Hepatocyte (in vitro differentiated cells): ENCODE measurements around the gene RHOT1.
"Not testable (repeated sequence)": the region's sequence is repeated elsewhere in the genome, so short reads cannot be mapped to it uniquely, and the experiment has no call there.

ENCODE experiments used
- EZH2 ChIP-seq: fragments of 200-600 bp; sonication (generic); IDR thresholded peaks from 2 replicates; pipeline ENCODE4 v1.6.1; 2016; ENCODE audit warnings: antibody characterized with exemption, mild to moderate bottlenecking, borderline replicate concordance
- EZH2phosphoT487 ChIP-seq: fragments of 200-600 bp; sonication (generic); IDR thresholded peaks from one replicate; pipeline ENCODE4 v1.6.1; 2018; ENCODE audit warnings: antibody characterized with exemption, mild to moderate bottlenecking, low read depth, moderate library complexity; ENCODE audit not compliant: unreplicated experiment, severe bottlenecking
- TF ChIP-seq, protein P1 (sequence below): fragments of 200-600 bp; sonication (generic); IDR thresholded peaks from 2 replicates; pipeline ENCODE4 v1.5.1; 2016; ENCODE audit warnings: antibody characterized with exemption, mild to moderate bottlenecking; ENCODE audit not compliant: poor library complexity

- TF ChIP-seq, protein P1, sequence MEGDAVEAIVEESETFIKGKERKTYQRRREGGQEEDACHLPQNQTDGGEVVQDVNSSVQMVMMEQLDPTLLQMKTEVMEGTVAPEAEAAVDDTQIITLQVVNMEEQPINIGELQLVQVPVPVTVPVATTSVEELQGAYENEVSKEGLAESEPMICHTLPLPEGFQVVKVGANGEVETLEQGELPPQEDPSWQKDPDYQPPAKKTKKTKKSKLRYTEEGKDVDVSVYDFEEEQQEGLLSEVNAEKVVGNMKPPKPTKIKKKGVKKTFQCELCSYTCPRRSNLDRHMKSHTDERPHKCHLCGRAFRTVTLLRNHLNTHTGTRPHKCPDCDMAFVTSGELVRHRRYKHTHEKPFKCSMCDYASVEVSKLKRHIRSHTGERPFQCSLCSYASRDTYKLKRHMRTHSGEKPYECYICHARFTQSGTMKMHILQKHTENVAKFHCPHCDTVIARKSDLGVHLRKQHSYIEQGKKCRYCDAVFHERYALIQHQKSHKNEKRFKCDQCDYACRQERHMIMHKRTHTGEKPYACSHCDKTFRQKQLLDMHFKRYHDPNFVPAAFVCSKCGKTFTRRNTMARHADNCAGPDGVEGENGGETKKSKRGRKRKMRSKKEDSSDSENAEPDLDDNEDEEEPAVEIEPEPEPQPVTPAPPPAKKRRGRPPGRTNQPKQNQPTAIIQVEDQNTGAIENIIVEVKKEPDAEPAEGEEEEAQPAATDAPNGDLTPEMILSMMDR: not testable (repeated sequence)
- TF ChIP-seq EZH2, EZH2phosphoT487: not testable (repeated sequence)
These were observed 42.0 kb upstream of the RHOT1 start for GRCh38 chr17:32100323-32100722.
